Lower lobe of right lung (tissue), 2 donors: ENCODE measurements around the gene PEPD. TPM values are rescaled to one million over a fixed set of nuclear protein-coding genes. Genes with fewer than 3 reads are reported as not detected.

Experiments
- ATAC-seq, 2 donors: fragments of 200-7000 bp; cut with Tn5 transposase; one replicate each; pipeline ENCODE4 v1.9.1; 2020 to 2022; ENCODE audit warnings: mild to moderate bottlenecking in 2 of 2, moderate library complexity in 2 of 2
- DNase-seq: peaks from one replicate; pipeline ENCODE4 v3.0.0-alpha.2; 2020
- H3K27ac ChIP-seq: fragments of 200-600 bp; one replicate; pipeline ENCODE4 v1.8.0; 2022
- H3K27me3 ChIP-seq: fragments of 200-600 bp; one replicate; pipeline ENCODE4 v1.8.0; 2022; ENCODE audit warnings: low read depth
- H3K36me3 ChIP-seq: fragments of 200-600 bp; one replicate; pipeline ENCODE4 v1.8.0; 2022; ENCODE audit warnings: mild to moderate bottlenecking
- H3K4me1 ChIP-seq: fragments of 200-600 bp; one replicate; pipeline ENCODE4 v1.8.0; 2022
- H3K4me3 ChIP-seq: fragments of 200-600 bp; one replicate; pipeline ENCODE4 v1.8.0; 2022; ENCODE audit warnings: mild to moderate bottlenecking
- H3K9me3 ChIP-seq: fragments of 200-600 bp; one replicate; pipeline ENCODE4 v1.8.0; 2022
- CTCF ChIP-seq: fragments of 200-600 bp; IDR thresholded peaks from one replicate; pipeline ENCODE4 v1.8.0; 2022; ENCODE audit warnings: antibody characterized with exemption, mild to moderate bottlenecking
- intact Hi-C: fragments of 100-400 bp; cut with DNase I; formaldehyde crosslinking; loops from one replicate; pipeline ENCODE4 v1.11.0; 2022
- total RNA-seq: library from RNA; stranded (reverse); fragmentation: NEBNext Ultra II Directional; extraction: Animal tissue kit (Norgen Biotek cat#: 25700); gene quantifications from one replicate; pipeline ENCODE4 v1.2.1, GENCODE V29; 2021
- donor health status: DM: no; HTN: yes; CAD: no; lungs with severe emphysema.

The PEPD gene
- total RNA-seq, 1 donor from 2014 or later, result 94.0 TPM

- peaks cover 25% of the 10 kb centered on the region for H3K36me3 ChIP-seq
- intact Hi-C loops, result no loop called here
- H3K27me3 ChIP-seq, result no peaks in the 10 kb centered on the region
- no peak overlapping the region for H3K4me3 ChIP-seq
- no peak for DNase-seq
- no peak for TF ChIP-seq CTCF
- H3K27ac ChIP-seq, result no peak overlapping the region
- ATAC-seq, result no peak
- no peaks in the 10 kb centered on the region for H3K4me1 ChIP-seq
- no peaks in the 10 kb centered on the region for H3K9me3 ChIP-seq
Measured at GRCh38 chr19:33505148-33505547, 16.4 kb downstream of the PEPD start.

- no peak overlapping the region for H3K4me3 ChIP-seq
- no peaks in the 10 kb centered on the region for H3K4me1 ChIP-seq
- peaks cover 25% of the 10 kb centered on the region for H3K36me3 ChIP-seq
- TF ChIP-seq CTCF, result no peak
- DNase-seq (no peak), ATAC-seq (no peak)
- no peaks in the 10 kb centered on the region for H3K27me3 ChIP-seq
- no peak overlapping the region for H3K27ac ChIP-seq
- intact Hi-C loops, result no loop called here
- H3K9me3 ChIP-seq, result no peaks in the 10 kb centered on the region
Measured at GRCh38 chr19:33504058-33504444, 17.5 kb downstream of the PEPD start.

- ATAC-seq, result no peak
- H3K36me3 ChIP-seq, result peaks cover 27% of the 10 kb centered on the region
- intact Hi-C loops, result no loop called here
- no peaks in the 10 kb centered on the region for H3K9me3 ChIP-seq
- H3K27ac ChIP-seq, result no peak overlapping the region
- no peak overlapping the region for H3K4me3 ChIP-seq
- H3K27me3 ChIP-seq, result no peaks in the 10 kb centered on the region
- H3K4me1 ChIP-seq, result no peaks in the 10 kb centered on the region
- no peak for TF ChIP-seq CTCF
- DNase-seq, result peak; percentile 29
Measured at GRCh38 chr19:33503433-33504057, 18.0 kb downstream of the PEPD start.

- Histone ChIP-seq H3K4me1 (no peaks in the 10 kb centered on the region), H3K4me3 (no peak overlapping the region), H3K27me3 (no peaks in the 10 kb centered on the region), H3K9me3 (no peaks in the 10 kb centered on the region), H3K27ac (no peak overlapping the region), H3K36me3 (peaks cover 33% of the 10 kb centered on the region)
- intact Hi-C loops, result no loop called here
- no peak for TF ChIP-seq CTCF
- DNase-seq (peak; percentile 19), ATAC-seq (no peak)
Measured at GRCh38 chr19:33503030-33503429, 18.6 kb downstream of the PEPD start.

- no peak overlapping the region for H3K27ac ChIP-seq
- H3K27me3 ChIP-seq, result no peaks in the 10 kb centered on the region
- no peak overlapping the region for H3K4me3 ChIP-seq
- no peak for TF ChIP-seq CTCF
- DNase-seq, result no peak
- H3K4me1 ChIP-seq, result no peaks in the 10 kb centered on the region
- H3K9me3 ChIP-seq, result no peaks in the 10 kb centered on the region
- intact Hi-C loops, result no loop called here
- ATAC-seq, result no peak
- peaks cover 34% of the 10 kb centered on the region for H3K36me3 ChIP-seq
Measured at GRCh38 chr19:33502521-33502920, 19.1 kb downstream of the PEPD start.
